Stimulated activated CD4-positive, alpha-beta T cell treated with anti-CD3 and anti-CD28 coated beads, Interleukin-2, amount 100 ng/mL, for 24 hours (primary cell): ENCODE measurements around the gene SH3PXD2B.
A peak's percentile ranks its signal among the peaks of the same experiment; 100 is the strongest.
"Not testable (repeated sequence)": the region's sequence is repeated elsewhere in the genome, so short reads cannot be mapped to it uniquely, and the experiment has no call there.

Experiments used
- DNase-seq, 2 donors: peaks; one replicate each; pipeline ENCODE4 v3.0.0-alpha.2; 2020

SH3PXD2B gene

DNA sequence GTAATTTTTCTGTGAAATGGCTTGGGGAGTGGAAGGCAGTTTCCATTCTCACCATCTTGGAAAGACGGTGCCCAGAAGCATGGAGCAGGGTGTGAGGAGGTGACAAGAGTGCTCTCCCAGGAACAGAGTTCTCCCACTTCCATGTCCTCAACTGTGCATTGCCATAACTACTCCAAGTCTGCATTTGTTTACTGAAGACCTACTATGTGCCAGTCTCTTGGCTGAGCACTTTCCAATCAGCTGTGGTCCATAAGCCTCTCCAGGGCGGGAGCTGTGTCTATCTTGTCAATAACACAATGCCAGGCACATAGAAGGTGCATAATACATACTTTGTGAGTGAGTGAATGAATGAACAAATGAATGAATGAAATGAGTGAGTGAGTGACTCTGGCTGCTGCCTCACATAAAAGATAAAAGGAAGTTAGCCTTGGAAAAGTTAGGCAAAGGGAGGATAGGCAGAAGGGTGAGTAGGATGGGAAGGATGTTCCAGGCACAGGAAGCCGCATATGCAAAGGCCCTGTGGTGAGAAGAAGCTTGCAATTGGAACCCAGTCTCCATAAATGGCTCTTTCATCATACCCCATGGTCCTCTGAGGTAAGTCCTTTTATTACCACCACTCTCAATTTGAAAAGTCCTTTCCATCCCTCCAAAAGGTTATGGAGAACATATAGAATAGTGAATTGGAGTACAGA is 31.3 kb upstream of the SH3PXD2B start:
- DNase-seq: no peak

DNA sequence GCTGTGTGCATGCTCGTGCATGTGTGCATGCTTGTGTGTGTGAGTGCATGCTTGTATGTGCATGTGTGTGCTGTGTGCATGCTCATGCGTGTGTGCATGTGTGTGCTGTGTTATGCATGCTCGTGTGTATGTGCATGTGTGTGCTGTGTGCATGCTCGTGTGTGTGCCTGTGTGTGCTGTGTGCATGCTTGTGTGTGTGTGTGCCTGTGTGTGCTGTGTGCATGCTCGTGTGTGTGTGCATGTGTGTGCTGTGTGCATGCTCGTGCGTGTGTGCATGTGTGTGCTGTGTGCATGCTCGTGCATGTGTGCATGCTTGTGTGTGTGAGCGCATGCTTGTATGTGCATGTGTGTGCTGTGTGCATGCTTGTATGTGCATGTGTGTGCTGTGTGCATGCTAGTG is 30.3 kb upstream of the SH3PXD2B start:
- no peak for DNase-seq

DNA sequence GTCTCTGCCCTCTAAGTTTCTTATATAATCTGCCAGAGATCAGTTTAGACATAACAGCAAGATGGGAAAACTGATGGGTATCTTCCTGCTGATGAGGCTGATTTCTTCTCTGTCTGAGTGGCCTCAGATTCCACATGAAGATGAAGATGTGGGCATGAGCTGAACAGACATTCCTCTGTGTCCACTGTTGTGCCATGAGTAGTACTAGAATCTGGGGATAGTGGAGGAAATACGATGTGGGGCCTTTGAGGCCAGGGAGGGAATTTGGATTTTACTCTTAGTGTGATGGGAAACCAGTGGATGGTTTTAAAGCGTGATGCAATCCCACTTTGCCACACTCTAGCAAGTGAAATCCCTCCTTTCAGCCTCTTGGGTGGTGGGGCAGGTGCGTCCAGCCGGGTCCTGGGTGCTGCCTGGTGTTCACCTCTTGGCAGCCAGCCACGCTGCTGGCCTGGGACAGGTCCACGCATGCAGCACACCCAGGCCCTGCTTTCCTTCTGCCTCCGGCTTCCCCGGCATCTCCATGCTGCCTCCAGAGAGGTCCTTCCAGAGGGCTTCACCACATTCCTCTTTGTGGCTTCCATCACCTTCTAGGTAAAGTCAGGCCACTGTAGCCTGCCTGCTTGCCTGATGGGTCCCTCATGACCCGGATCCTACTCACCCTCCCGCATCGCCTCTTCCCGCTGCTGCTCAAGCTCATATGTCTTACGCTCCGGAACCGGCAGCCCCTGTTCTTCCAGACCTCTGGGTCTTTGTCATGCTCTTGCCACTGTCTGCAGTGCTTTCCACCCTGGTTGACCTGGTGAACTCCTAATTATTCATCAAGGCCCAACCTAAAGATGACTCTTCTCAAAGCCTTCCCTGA is 28.1 kb upstream of the SH3PXD2B start:
- no peak for DNase-seq

DNA sequence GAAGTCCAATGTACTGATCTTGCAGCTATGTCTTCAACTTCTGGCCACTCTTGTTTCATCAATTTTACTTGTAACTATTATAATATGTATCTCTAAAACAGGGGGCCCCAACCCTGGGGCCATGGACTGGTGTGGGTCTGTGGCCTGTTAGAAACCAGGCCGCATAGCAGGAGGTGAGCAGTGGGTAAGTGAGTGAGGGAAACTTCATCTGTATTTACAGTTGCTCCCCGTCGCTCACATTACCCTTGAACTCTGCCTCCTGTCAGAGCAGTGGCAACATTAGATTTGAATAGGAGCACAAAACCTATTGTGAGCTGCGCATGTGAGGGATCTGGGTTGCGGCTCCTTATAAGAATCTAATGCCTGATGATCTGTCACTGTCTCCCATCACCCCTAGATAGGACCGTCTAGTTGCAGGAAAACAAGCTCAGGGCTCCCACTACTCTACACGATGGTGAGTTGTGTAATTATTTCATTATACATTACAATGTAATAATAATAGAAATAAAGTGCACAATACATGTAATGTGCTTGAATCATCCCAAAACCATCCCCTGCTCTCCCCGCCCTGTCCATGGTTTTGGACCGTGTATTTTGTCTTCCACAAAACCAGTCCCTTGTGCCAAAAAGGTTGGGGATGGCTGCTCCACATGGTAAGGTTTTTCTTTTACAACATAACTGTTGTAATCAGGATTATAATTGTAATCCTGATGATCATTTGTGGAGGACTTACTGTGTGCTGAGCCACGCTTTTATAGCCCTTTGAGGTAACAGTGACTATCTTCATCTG is 26.9 kb upstream of the SH3PXD2B start:
- no peak for DNase-seq

DNA sequence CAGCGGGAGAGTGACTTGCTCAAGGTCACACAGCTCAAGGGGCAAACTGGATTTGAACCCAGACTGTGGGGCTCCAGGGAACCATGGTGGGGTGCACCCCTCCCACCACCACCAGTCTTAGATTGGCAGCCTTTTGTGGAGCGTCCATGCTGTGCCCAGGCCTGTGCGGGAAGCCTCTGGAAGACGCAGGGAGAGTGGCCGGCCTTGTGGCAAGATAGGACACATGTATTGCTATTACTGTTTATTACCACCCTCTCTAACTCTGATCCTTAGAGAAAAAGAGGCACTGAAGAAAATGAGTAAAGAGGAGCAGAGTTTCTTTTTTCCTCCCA is 25.4 kb upstream of the SH3PXD2B start:
- no peak for DNase-seq

DNA sequence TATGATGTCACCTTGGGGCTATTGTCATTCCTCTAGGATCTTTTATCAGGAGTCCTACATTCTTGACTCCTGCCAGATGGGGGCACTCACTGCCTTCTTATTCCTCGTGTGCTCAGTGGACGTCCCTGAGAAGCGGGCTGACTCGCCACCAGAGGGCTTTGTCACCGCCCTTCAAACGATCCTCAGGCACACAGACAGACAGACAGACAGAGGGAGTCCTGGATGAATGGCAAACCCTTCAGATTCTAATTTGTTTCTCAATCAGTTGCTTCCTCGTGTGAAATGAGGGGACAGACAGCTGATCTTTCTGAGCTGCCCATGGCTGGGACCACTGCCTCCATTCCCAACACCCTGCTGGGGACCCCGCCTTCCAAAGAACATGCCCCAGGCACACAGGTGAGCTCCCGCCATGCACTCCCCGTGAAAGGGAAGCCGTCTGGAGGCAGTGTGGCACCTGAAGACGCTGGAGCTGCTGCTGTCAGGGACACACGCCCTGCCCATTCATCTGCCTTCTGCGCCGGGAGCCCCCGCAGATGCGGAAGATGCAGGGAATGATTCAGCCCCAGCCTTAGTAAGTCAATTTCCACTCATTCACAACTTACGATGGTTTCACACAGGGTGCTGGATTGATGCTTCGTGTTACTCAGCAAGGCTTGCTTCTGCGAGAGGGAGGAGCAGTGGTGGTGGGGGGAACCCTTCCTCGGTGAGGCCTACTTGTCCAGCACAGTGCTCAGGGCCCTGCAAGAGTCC is 24.9 kb upstream of the SH3PXD2B start:
- DNase-seq: peak; percentile 60 to 71

DNA sequence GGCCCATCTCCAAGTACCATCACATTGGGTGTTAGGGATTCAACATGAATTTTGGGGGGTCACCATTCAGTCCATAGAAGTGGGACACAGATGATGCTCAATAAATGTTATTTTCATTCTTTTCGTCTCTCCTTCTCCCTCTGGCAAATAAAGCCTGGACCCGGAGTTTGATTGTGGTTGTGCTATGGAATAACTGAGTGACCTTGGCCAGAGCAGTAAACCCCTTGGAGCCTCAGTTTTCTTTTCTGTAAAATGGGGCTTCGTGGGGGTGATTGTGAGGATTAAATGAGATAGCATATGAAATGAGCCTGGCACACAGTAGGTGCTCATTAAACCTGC is 24.3 kb upstream of the SH3PXD2B start:
- not testable (repeated sequence) for DNase-seq

DNA sequence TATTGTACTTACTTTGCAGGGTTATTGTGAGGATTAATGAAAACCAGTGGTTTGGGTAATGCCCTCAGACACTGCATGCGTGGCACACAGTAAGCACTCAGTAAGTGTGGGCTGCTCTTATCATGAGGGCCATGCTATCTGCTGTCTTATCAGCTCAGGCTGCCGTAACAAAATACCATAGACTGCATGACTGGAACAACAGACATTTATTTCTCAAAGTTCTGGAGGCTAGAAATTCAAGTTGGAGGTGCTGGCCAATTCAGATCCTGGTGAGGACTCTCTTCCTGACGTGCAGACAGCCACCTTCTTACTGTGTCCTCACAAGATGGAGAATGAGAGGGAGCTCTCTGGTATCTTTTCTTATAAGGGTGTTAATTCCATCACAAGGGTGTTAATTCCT is 23.9 kb upstream of the SH3PXD2B start:
- DNase-seq: no peak

DNA sequence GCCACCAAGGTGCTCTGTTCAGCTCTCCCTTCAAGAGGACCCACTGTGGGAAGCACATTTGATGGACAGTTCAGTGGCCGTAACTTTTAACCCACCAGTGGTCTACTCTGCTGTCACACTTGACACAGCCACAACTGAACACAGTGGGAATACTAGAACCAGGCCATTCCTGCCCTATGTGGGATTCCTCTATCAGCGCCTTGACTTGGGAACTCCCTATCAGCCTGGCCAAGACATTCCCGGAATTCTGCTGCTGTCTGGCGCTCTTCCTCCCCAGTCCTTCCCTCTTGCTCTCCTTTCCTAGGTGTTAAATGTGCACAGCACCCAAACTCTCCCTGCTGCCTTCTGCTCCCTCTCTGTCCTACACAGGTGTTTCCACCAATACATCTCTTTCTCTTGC is 23.1 kb upstream of the SH3PXD2B start:
- DNase-seq: no peak

DNA sequence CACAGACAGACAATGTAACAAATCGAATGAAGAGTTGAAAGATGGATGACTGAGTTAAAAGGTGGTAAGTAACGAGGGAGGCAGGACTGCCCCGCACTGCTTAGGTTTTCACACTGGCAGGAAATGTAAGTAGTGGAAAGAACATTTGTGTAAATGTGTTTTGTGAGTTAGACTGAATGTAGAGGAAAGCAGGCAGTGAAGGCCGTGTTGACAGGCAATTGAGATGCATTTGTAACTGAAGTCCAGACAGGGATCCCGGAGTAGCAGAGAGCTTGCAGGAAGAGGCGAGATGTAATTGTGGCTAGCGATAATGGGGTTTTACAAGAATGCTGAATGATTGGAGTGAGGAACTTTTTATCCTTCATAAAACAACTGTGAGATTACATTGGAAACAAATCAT is 20.0 kb upstream of the SH3PXD2B start:
- no peak for DNase-seq

DNA sequence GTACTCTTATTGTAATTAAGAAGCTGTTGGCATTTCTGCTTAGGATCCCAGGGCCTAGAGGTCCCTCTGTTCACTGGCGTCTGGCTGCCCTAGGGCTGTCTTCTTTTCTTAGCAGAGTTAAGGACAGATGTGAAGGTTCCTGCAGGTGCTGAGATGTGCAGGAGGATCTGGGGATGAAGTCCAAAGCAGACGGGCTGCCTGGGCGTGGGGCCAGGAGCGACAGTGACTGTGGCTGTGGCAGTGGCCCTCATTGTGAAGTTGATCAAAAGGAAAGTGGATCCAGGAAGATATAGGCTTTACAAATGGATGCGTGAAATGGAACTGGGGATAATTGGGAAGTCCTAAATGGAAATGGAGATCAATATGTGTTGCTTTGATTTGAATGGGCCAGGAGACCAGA is 19.1 kb upstream of the SH3PXD2B start:
- DNase-seq: no peak

DNA sequence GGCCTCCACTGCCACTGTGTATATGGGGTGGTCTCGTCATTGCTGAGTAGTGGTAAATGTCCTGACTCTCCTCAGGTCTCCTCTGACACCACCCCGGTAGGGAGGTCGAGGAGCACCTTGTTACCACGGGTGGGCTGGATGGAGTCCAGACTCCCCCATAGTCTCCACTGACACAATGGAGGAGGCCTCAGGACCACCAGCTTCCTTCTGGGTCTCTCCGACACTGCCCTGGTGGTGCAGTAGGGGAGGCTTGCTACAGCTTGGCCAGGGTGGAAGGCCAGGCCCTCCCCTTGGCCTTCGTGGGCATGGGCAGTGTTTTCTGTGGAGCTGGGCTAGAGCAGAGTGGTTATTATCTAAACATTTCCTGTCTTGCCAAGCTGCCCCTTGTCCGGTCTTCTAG is 15.4 kb upstream of the SH3PXD2B start:
- DNase-seq: no peak

DNA sequence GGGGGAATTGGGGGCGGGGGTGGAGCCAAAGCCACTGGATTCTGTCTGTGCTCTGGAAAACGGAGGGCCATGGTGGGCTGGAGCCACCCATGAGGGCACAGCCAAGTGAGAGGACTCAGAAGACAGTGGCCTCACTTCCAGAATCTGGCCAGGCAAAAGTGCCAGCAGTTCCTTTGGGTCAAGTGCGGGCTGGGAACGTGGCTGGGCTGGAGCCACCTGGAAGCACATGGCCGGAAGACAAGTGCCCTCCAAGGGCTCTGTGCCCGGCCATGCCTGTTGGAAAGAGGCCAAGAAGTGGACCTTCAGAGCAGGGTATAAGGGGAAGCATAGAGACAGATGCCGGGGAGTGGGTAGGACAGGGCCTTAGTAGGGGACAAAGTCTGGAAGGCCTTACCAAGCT is 11.7 kb upstream of the SH3PXD2B start:
- no peak for DNase-seq

DNA sequence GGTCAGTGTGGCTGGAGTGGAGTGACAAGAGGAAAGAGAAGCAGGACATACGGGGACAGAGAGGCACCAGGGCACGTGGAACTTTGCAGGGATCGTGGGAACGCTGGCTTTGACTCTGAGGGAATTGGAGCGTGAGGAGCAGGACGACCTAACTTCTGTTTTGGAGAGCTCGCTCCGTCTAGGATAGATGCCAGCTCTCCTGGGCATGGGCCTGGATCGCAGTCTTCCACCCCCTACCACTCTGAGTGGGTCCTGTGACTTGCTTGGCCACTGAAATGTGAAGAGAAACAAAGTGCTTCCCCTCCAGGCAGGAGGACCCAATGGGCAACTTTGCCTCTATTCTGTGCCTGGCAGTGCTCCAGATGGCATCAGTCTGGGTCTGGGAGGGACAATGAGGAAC is 8.7 kb upstream of the SH3PXD2B start:
- no peak for DNase-seq

DNA sequence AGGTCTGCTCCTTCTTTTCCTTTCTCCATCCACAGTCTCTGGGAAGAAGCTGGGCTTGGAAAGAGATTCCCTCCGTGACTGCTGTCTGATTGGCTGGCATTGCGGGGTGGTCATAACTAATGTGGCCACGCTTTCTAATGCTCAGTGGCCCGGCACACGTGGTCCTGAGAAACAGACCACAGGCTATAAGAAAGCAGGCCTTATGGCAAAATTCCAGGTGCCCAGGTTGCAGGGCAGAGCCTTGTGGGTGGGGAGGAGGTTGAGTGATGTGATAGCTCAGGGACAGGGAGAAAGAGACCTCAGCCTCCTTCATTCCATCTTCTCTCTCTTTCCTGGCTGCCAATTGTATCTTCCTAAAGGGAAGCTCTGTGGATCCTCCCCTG is 5.4 kb upstream of the SH3PXD2B start:
- no peak for DNase-seq

DNA sequence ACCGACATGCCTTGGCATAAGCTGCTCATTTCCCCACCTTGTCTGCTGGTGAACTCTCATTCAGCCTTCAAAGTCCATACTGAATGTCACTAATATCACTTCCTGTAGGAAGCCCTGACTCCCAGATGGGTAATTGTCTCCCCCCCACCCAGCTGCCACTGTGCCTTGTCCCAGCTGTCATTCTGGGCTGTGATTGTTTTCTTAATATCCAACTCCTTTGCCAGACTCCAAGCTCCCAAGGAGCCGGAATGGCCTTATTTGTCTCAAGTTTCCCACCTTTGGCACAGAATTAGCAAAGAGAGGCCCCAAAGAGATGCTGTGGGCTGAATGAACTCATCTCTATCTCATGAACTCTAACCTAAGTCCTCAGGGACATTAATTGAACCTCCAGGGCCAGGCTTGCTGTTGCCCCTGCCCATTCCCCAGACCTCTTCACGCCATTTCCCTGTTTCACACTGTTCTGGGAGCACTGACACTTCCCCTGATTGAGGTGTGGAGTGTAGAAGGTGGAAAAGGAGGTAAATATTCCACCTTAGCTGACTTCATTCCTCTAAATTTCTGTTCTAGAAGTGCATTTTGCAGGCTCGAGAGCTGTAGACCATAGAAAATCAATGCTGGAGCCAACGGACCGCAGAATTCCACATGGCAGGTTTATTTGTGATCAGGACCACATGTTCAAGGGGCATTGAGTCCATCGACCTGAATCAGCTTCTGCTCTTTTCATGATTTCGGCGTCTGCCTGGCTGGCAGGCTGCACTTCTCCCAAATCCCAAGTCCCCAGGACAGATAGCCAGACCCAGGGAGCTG is 4.9 kb upstream of the SH3PXD2B start:
- no peak for DNase-seq

DNA sequence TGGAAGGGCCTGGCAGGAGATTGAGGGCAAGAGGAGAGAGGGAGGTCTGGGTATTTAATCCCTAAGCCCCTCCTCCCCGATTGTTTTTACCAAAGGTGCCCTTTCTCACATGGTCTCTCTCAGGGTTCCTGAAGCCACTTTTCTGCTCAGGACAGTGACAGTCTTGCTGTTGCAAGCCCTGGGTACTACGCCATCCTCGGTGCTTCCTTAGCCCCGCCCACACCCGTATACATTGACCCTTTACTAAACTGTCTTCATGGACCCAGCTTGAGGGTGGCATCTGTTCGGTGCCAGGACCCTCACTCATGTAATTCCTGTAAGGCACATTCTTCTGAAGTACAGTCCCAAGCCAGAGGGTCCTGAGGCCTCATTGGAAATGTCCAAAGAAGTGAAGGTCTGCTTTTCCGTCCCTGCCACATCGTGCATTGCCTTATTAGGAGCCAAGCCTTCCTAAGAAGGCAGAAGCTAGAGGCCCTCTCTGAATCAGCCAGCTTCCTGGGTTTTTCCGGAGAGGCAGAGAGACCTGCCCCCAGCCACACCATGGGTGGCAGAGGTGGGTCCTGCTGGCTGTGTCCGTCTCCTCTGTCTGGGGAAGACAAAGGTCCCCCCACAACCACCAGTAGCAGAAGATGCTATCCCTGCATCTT is 1.9 kb upstream of the SH3PXD2B start:
- no peak for DNase-seq

DNA sequence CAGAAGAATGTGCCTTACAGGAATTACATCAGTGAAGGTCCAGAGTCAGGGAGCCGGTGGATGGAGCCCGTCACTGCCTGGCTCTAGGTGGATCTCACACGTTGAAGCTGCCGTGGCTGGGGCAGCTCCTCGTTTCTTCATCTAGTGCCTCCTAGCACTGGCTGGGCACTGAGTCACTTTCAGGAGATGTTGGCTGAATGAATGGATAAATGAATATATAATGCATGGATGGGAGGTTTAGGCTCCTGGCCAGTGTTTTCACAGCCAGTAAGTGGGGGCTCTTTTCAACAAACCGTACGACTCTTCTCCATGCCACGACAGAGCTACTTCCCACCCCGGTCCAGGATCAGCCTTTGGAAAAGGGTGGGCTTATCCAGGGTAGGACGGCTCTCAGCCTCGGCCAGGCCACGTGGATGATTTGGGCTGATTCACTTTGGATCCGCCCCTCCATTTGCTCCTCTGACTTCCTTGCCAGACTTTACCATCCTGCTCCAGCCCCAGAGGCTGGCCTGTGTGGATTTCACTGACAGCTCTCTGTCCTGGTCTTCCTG is 1.3 kb upstream of the SH3PXD2B start:
- DNase-seq: no peak

DNA sequence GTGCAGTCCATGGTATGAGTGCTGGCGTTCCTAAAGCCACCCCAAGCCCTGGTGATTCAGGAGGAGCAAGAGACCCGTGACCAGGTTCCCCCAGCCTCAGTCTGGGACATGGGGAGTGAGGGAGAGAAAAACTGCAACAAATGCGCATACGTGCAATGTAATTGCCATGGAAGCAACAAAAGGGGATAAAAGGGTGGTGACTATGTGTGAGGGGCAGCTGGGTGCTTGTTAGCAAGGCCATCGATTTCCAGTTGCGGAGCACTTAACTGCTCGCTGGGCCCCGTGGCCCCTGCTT is 709 bp upstream of the SH3PXD2B start:
- DNase-seq: no peak

DNA sequence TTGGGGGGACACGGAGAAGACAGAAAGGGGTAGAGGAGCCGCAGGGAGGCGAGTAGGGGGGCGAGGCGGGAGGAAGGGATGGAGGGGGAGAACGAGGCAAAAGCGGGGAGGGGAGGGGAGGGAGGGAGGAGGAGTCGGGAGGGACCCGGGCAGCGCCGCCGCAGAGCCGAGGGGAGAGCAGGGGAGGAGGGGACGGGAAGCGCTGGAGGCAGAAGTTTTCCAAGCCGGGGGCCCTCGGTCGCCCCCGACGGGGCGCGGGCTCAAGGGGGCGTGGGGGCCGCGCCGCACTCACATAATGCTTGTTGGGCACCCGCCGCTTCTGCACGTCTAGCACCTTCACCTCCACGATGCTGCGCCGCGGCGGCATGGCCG is 353 bp downstream of the SH3PXD2B start:
- peak in 1 of 2 donors; percentile 20 for DNase-seq

DNA sequence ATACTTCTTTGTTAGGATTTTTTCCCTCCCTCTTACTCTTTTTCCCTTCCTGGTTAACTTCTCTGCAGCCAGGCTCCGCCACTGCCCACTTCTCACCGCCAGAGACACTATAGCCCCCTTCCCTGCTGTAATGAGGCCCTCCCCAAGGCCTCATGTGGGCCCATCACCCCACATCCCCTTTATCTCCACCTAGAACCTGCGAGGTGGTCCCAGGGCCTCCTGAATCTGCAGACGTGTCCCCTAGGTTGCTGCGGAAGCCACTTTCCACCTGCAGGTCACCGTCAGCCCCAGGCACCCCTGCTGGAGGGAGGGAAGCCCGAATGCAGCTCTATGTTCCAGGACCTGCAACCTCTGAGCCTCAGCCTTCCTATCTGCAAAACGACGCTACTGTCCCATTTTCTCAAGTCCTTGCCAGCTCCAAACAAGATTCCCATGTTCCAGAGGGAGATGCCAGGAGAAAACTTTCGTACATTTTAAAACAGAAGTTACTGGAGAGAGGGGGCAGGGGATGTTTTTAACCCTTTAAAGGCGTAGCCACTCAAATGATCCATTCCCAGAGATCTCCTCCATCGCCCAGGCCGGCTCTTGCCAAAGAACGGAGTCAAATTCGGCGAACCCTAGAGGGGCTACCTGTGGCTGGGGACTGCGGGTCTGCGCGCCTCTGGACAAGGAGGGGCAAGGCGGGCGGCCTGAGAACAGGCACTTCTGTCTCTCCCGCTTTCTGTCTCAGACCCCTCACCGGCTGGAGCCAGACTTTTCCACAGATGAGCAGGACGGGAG is 929 bp downstream of the SH3PXD2B start:
- DNase-seq: no peak
